Right ventricle myocardium superior (tissue), 1 donor: ENCODE measurements around the gene FAM217B. TPM values are rescaled to one million over a fixed set of nuclear protein-coding genes. Genes with fewer than 3 reads are reported as not detected.

Experiments
- ATAC-seq: fragments of 200-7000 bp; cut with Tn5 transposase; one replicate; pipeline ENCODE4 v1.9.1; 2020; ENCODE audit warnings: mild to moderate bottlenecking; ENCODE audit not compliant: poor library complexity
- DNase-seq: peaks from one replicate; pipeline ENCODE4 v3.0.0-alpha.2; 2020
- intact Hi-C: fragments of 100-400 bp; cut with DNase I; formaldehyde crosslinking; loops from one replicate; pipeline ENCODE4 v1.11.2; 2022
- total RNA-seq: library from RNA; stranded (reverse); fragmentation: NEBNext Ultra II Directional; extraction: Animal tissue kit (Norgen Biotek cat#: 25700); gene quantifications from one replicate; pipeline ENCODE4 v1.2.1, GENCODE V29; 2021
- donor health status: DM: no; HTN: yes; CAD: no; lungs with severe emphysema.

Gene FAM217B
- total RNA-seq, 1 donor from 2014 or later = 37.9 TPM

GRCh38 chr20:59958626-59959025 is 18.4 kb downstream of the FAM217B start:
- DNase-seq (no peak), ATAC-seq (no peak)
- intact Hi-C loops = no loop called here

GRCh38 chr20:59961423-59961822 is 21.2 kb downstream of the FAM217B start:
- intact Hi-C loops = no loop called here
- ATAC-seq (no peak), DNase-seq (no peak)

- no peak for DNase-seq
- intact Hi-C loops = no loop called here
- no peak for ATAC-seq
These were observed 22.0 kb downstream of the FAM217B start for GRCh38 chr20:59962155-59962554.

GRCh38 chr20:59966428-59966827 is 26.2 kb downstream of the FAM217B start:
- DNase-seq (no peak), ATAC-seq (no peak)
- intact Hi-C loops = no loop called here

- ATAC-seq = no peak
- DNase-seq = no peak
- intact Hi-C loops = no loop called here
These were observed 31.2 kb downstream of the FAM217B start for GRCh38 chr20:59971428-59971827.

- DNase-seq (no peak), ATAC-seq (no peak)
- intact Hi-C loops = no loop called here
These were observed 32.0 kb downstream of the FAM217B start for GRCh38 chr20:59972037-59972801.

- DNase-seq (no peak), ATAC-seq (no peak)
- intact Hi-C loops = no loop called here
These were observed 36.1 kb downstream of the FAM217B start for GRCh38 chr20:59976156-59976782.

- ATAC-seq (no peak), DNase-seq (no peak)
- intact Hi-C loops = no loop called here
These were observed 36.9 kb downstream of the FAM217B start for GRCh38 chr20:59977086-59977485.

GRCh38 chr20:59983076-59983475 is 42.9 kb downstream of the FAM217B start:
- ATAC-seq = no peak

GRCh38 chr20:59984541-59984940 is 44.4 kb downstream of the FAM217B start:
- no peak for DNase-seq
- intact Hi-C loops = no loop called here
- ATAC-seq = no peak

More at GRCh38 chr20:59983076-59983475, 42.9 kb downstream of the FAM217B start:
- intact Hi-C loops = no loop called here
- no peak for DNase-seq

- DNase-seq = no peak
- ATAC-seq = no peak
- intact Hi-C loops = no loop called here
These were observed 45.0 kb downstream of the FAM217B start for GRCh38 chr20:59985164-59985563.

GRCh38 chr20:59985864-59986263 is 45.7 kb downstream of the FAM217B start:
- no peak for DNase-seq

GRCh38 chr20:59987135-59987534 is 46.9 kb downstream of the FAM217B start:
- no peak for ATAC-seq
- intact Hi-C loops = no loop called here
- DNase-seq = no peak

More at GRCh38 chr20:59985864-59986263, 45.7 kb downstream of the FAM217B start:
- peak; percentile 89 for ATAC-seq
- intact Hi-C loops = no loop called here

- intact Hi-C loops = no loop called here
- ATAC-seq (no peak), DNase-seq (no peak)
These were observed 48.0 kb downstream of the FAM217B start for GRCh38 chr20:59988141-59988540.

- DNase-seq (no peak), ATAC-seq (no peak)
- intact Hi-C loops = no loop called here
These were observed 52.4 kb downstream of the FAM217B start for GRCh38 chr20:59992526-59993084.

GRCh38 chr20:59993736-59994430 is 53.7 kb downstream of the FAM217B start:
- intact Hi-C loops = no loop called here
- DNase-seq = no peak
- no peak for ATAC-seq

- no peak for DNase-seq
- intact Hi-C loops = no loop called here
- peak; percentile 62 for ATAC-seq
These were observed 54.5 kb downstream of the FAM217B start for GRCh38 chr20:59994697-59995122.

GRCh38 chr20:59996108-59996507 is 55.9 kb downstream of the FAM217B start:
- DNase-seq = no peak
- intact Hi-C loops = no loop called here
- peak; percentile 58 for ATAC-seq

- ATAC-seq (no peak), DNase-seq (no peak)
- intact Hi-C loops = no loop called here
These were observed 57.7 kb downstream of the FAM217B start for GRCh38 chr20:59997896-59998295.
